Esophagus (tissue), 2 donors: ENCODE data around the gene SVIL. TPM values are rescaled to one million over a fixed set of nuclear protein-coding genes. Genes with fewer than 3 reads are reported as not detected.

Source experiments
- H3K27ac ChIP-seq, 2 donors: one replicate each; pipeline ENCODE4 v1.5.1; 2013; ENCODE audit warnings: low read depth in 2 of 2, mild to moderate bottlenecking in 2 of 2, inconsistent platforms in 1 of 2, low read length in 1 of 2, moderate library complexity in 1 of 2
- H3K27me3 ChIP-seq, 2 donors: one replicate each; pipeline ENCODE4 v1.6.1; 2013; ENCODE audit warnings: low read length in 2 of 2, control low read depth in 1 of 2, mild to moderate bottlenecking in 1 of 2; ENCODE audit not compliant: insufficient read depth in 2 of 2, control insufficient read depth in 1 of 2
- H3K36me3 ChIP-seq, 2 donors: one replicate each; pipeline ENCODE4 v1.6.1; 2013; ENCODE audit warnings: low read length in 1 of 2; ENCODE audit not compliant: control insufficient read depth in 2 of 2, insufficient read depth in 2 of 2
- H3K4me1 ChIP-seq, 2 donors: one replicate each; pipeline ENCODE4 v1.6.1; 2013; ENCODE audit warnings: low read length in 1 of 2; ENCODE audit not compliant: control insufficient read depth in 2 of 2, insufficient read depth in 2 of 2
- H3K4me3 ChIP-seq, 2 donors: one replicate each; pipeline ENCODE4 v1.5.1; 2013; ENCODE audit warnings: low read length in 2 of 2, mild to moderate bottlenecking in 2 of 2, low read depth in 1 of 2, moderate library complexity in 1 of 2
- H3K9me3 ChIP-seq, 2 donors: one replicate each; pipeline ENCODE4 v1.6.1; 2013; ENCODE audit warnings: mild to moderate bottlenecking in 2 of 2, low read depth in 1 of 2, low read length in 1 of 2, moderate library complexity in 1 of 2; ENCODE audit not compliant: control insufficient read depth in 2 of 2, insufficient read depth in 1 of 2
- WGBS, 2 donors: extraction: QIAGEN DNeasy Blood & Tissue Kit; methylation state at CpG; one replicate each; pipeline ENCODE4 v1.1.7; 2013; 5-methylcytosine and 5-hydroxymethylcytosine counted together
- polyA plus RNA-seq, 2 donors: library from polyadenylated mRNA; stranded (reverse); fragments of 200-250 nt; gene quantifications; one replicate each; pipeline ENCODE4 v1.2.3, GENCODE V29; 2013
- donor health status: healthy with polysubstance abuse.
- donor health status: Bipolar disorder and iron deficiency.

SVIL gene
- polyA plus RNA-seq, 2 donors = 22.3 to 35.2 TPM

DNA sequence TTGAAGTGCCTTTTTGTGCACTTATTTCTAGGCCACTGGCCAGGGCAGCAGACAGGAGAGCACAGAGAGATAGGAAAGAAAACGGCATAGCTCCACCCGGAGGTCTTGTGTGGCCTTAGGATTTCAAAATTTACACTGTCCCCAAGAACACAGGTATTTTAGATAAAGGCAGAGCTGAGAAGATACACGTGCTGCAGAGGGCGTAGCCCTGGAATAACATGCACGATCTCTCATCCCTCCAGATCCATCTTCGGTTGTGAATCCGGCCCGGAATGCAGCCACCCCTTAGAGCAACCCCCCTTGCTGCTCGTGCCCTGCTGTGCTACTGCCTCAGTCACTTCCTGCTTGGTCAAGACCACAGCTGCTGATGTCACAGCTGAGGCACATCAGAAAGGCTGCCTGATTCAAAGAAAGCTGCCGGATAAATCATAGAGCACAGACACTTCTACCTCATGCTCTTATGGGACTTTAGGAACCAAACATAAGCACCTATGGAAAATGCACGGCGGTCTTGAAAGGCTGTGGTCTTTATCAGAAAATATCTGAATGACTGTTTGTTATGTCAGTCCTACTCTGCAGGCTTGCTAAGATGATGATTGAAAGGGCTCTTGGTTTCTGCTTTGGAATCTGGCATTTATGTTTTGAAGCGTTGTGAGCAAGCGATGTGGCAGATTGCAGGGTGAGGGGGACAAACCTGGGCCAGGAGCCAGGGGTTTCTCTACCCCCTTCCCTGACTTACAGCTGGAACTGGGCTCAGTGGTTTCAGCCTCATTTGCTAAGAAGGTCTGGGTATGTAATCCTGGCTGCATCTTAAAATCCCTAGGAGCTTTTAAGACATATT, 152.0 kb downstream of the SVIL start:
- no peaks in the 10 kb centered on the region for H3K27me3 ChIP-seq
- peak overlapping the region in 1 of 2 donors; percentile 5 for H3K27ac ChIP-seq
- H3K9me3 ChIP-seq = no peaks in the 10 kb centered on the region
- H3K36me3 ChIP-seq = peaks cover 8 to 14% of the 10 kb centered on the region in 2 donors
- H3K4me1 ChIP-seq = no peaks in the 10 kb centered on the region
- H3K4me3 ChIP-seq = no peak overlapping the region
- 55 to 56% methylated on average over 14 of the region's 14 CpGs for WGBS, 2 donors

DNA sequence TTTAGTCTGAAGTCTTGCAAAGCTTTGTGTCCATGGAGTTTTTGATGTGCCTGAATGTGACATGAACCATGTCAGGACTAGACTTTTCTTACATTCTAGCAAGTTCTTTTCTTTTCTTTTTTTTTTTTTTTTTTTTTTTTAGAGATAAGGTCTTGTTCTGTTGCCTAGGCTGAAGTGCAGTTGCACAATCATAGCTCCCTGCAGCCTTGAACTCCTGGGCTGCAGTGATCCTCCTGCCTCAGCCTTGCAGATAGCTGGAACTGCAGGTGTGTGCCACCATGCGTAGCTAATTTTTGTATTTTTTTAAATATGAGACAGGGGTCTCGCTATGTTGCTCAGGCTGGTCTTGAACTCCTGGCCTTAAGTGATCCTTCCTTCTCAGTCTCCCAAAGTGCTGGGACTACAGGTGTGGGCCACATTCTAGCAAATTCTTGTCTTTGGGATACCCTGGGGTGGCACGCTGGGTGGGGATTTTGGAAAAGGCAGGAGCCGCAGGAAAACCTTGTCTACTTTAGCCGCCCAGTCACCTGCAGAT, 152.8 kb downstream of the SVIL start:
- H3K27ac ChIP-seq = no peak overlapping the region
- H3K4me1 ChIP-seq = no peaks in the 10 kb centered on the region
- H3K9me3 ChIP-seq = no peaks in the 10 kb centered on the region
- peaks cover 8 to 14% of the 10 kb centered on the region in 2 donors for H3K36me3 ChIP-seq
- H3K27me3 ChIP-seq = no peaks in the 10 kb centered on the region
- WGBS, 2 donors = 81 to 85% methylated on average over 5 of the region's 5 CpGs
- no peak overlapping the region for H3K4me3 ChIP-seq

DNA sequence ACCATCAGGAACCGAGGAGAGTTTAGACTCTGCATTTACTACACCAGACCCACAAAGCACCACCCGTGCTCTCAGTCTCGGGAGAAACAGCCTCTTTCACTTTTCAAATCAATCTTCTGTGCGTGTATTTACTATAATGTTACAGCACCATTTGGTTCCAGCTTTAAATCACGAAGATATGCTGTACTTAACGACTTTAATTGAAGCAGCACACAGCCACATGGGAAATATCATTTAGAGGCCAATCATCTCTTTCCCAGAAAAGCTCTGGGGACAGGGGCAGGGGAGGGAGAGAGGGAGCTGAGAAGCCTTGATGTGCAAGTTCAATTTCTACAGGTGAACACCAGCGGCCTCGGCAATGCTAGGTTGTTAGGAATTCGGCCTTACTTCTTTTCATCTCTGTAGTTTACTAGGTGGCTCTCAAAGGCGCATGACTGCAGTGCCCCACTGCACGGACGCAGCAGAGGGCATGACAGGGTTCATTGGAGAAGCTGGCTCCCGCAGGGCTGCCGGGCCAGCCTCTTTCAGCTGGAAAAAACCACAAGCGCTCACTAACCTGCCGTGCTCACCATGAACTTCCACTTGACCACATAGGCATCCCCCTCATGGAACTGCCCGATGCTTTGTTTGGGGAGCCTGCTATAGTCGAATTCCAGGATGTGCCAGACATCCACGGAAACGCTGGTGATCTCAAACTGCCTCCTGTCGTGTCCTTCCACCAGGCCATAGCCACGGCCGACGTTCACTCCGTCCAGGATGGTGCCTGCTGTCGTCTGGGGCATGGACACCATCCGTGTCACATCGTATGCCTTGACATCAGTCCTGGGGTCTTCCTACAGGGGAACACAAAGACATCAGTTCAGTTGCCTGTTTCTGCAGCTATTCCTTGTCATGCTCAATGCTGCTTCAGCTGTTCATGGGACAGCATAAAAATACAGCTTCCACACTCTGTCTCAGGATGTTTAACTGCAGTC, 154.5 kb downstream of the SVIL start:
- no peaks in the 10 kb centered on the region for H3K4me1 ChIP-seq
- H3K36me3 ChIP-seq = peaks cover 8 to 18% of the 10 kb centered on the region in 2 donors
- 72 to 82% methylated on average over 28 of the region's 28 CpGs for WGBS, 2 donors
- peak overlapping the region in 1 of 2 donors; percentile 31 for H3K27ac ChIP-seq
- no peaks in the 10 kb centered on the region for H3K9me3 ChIP-seq
- no peaks in the 10 kb centered on the region for H3K27me3 ChIP-seq
- no peak overlapping the region for H3K4me3 ChIP-seq

DNA sequence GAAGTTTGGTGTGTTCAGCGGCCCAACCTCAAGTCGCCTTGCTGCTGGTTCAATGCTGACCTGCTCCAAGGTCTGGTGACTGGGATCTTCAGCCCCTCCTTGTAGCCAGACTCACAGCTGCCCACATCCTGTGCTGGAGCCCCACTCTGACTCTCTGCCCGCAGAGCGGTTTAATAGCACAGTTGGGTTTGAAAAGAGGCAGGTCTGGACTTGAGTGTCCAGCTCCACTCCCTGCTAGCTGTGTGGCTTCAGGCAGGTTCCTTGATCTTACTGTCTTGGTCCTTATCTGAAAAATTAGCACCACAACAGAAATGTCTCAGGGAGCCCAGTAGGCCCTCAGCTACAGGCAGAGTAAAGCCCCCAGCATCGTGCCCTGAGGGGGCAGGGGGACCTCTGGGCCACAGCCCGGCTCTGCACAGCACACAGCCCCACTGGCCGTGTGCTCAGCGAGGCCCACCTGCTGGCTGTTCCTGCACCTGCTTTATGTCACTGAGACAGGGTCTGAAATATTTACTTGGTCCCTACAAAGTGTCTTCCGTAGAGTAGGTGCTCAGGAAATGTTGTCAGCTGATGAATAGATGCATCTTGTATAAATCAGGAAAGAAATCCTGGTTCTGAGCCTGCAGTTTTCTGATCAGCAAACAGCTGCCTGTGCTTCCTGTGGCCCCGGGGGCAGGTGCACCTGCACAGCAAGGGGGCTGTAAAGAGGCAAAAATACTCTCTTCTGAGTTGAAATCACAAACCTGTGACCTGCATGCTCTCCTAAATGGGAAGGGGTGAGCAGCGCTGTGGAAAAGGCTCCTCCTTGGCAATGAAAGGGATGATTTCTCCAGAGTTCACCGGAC, 155.5 kb downstream of the SVIL start:
- peak overlapping the region in 1 of 2 donors; percentile 3 for H3K27ac ChIP-seq
- WGBS, 2 donors = 70 to 75% methylated on average over 12 of the region's 12 CpGs
- H3K9me3 ChIP-seq = no peaks in the 10 kb centered on the region
- H3K4me1 ChIP-seq = no peaks in the 10 kb centered on the region
- H3K27me3 ChIP-seq = no peaks in the 10 kb centered on the region
- peaks cover 8 to 21% of the 10 kb centered on the region in 2 donors for H3K36me3 ChIP-seq
- no peak overlapping the region for H3K4me3 ChIP-seq

DNA sequence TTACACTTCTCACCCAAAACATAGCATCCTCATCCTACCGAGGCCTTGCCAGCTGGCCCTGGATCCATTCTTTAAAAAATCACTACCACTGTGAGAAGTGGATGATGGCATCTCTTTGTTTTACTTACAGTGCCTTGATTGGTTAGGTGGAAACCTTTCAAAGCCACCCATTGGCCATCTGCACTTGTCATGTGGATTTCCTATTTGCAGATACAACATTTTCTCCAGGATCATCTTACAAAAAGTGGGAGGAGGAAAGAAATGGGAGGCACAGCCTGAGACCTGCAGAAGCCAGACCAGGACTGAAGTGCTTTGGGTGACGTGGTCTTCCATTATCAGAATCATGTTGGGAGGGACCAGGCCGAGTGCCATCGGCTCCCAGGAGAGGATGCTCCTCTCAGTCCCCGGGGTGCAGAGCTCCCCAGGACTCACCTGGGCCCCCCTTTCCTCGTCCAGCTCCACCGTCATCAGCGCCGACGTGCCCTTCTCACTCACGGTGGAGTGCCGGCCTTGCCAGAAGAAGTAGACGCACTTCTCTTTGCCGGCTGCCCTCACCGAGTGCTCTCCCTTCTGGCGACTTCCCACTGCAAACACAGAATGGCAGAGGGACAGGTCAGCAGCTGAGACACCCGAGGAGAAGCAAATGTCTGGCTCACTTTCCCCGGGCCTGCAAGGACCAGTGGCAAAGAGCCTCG, 161.2 kb downstream of the SVIL start:
- Histone ChIP-seq H3K4me1 (peaks cover 0 to 2% of the 10 kb centered on the region in 2 donors), H3K9me3 (no peaks in the 10 kb centered on the region), H3K36me3 (peaks cover 16 to 33% of the 10 kb centered on the region in 2 donors), H3K27me3 (no peaks in the 10 kb centered on the region), H3K4me3 (no peak overlapping the region), H3K27ac (no peak overlapping the region)
- 77 to 78% methylated on average over 19 of the region's 19 CpGs for WGBS, 2 donors

DNA sequence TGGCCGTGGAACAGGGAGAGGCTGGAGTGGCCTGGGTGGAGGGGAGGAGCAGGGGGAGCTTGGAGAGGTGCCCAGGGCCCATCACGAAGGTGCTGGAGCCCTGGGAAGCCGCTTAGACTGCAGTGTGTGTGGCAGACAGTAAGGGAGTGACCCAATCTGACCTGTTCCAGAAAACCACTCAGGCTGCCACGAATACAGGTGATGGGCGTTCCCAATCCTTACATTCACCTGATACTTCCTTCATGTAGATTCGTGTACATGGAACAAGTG, 161.7 kb downstream of the SVIL start:
- H3K36me3 ChIP-seq = peaks cover 16 to 33% of the 10 kb centered on the region in 2 donors
- H3K4me3 ChIP-seq = no peak overlapping the region
- H3K27me3 ChIP-seq = no peaks in the 10 kb centered on the region
- 65 to 70% methylated on average over 6 of the region's 6 CpGs for WGBS, 2 donors
- H3K9me3 ChIP-seq = no peaks in the 10 kb centered on the region
- no peak overlapping the region for H3K27ac ChIP-seq
- H3K4me1 ChIP-seq = peaks cover 0 to 2% of the 10 kb centered on the region in 2 donors

DNA sequence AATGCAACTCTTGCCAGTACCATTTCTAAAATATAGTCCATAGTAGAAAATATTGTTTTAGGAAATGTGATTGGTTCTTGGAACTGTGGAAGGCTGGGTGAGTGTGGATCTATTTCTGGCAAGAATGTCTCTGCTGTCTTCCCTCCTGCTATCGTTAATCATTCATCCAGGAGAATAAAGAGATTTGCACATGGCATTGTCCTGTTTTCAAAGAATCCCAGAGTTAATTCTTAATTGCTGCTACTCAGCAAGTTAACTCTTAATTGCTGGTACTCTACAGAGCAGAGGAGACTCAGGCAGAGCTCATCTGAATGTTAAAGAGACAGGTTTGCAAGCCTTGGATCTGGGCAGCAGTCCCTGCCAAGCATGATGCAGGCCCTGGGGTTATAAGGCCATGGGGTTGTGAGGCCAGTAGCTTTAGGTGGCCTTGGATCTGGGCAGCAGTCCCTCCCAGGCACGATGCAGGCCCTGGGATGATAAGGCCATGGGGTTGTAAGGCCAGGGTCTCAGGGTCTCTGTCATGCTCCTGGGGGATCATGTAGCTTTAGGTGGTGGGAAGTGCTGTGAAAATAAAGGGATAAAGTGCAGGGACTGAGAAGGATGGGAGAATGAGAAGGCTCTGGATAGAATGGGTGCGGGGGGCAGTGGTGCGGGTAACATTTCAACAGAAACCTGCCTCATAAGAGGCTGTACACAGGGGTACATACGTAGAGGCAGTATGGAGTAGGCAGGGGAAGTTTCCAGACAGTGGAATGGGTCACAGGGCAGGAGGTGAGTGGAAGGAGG, 162.3 kb downstream of the SVIL start:
- no peak overlapping the region for H3K27ac ChIP-seq
- H3K36me3 ChIP-seq = peaks cover 16 to 33% of the 10 kb centered on the region in 2 donors
- 70 to 71% methylated on average over 5 of the region's 5 CpGs for WGBS, 2 donors

DNA sequence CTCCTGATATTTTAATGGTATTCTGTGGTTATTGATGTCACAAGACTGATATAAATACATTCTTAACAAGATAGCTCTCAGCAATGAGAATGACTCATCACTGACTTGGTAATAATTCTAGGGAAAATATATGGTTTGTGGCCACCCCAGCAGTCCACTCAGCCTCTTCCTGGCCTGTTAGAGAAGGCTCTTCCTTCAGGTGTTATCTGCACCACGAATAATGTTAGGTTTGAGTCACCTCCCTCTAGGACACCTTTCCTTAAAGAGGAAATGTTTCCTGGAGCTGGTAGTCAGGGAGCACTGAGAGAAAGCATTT, 163.3 kb downstream of the SVIL start:
- no peaks in the 10 kb centered on the region for H3K9me3 ChIP-seq
- H3K4me3 ChIP-seq = no peak overlapping the region
- no peaks in the 10 kb centered on the region for H3K27me3 ChIP-seq
- no peak overlapping the region for H3K27ac ChIP-seq
- H3K4me1 ChIP-seq = peaks cover 0 to 2% of the 10 kb centered on the region in 2 donors
- WGBS, 2 donors = 17 to 31% methylated on average over 1 of the region's 1 CpG
- H3K36me3 ChIP-seq = peaks cover 16 to 35% of the 10 kb centered on the region in 2 donors

More for the DNA sequence above, 162.3 kb downstream of the SVIL start:
- Histone ChIP-seq H3K27me3 (no peaks in the 10 kb centered on the region), H3K4me1 (peaks cover 0 to 2% of the 10 kb centered on the region in 2 donors), H3K9me3 (no peaks in the 10 kb centered on the region), H3K4me3 (no peak overlapping the region)
